Measurements from ENCODE around the gene DHFR.

Gene DHFR

GRCh38 chr5:80632700-80633099 is 22.1 kb downstream of the DHFR start:
- TF ChIP-seq CTCF (IDR thresholded peaks at IDR 0.05; ENCODE audit: borderline replicate concordance, insufficient read depth, low read depth, low read length): no peak

GRCh38 chr5:80631278-80632259 is 23.2 kb downstream of the DHFR start:
- TF ChIP-seq CTCF (IDR thresholded peaks at IDR 0.05; ENCODE audit: borderline replicate concordance, insufficient read depth, low read depth, low read length): no peak
- H3K4me3 ChIP-seq (ENCODE audit: low read depth, low read length): no peak overlapping the region

More at GRCh38 chr5:80632700-80633099, 22.1 kb downstream of the DHFR start:
- H3K4me3 ChIP-seq (ENCODE audit: low read depth, low read length): no peak overlapping the region

GRCh38 chr5:80629281-80629680 is 25.5 kb downstream of the DHFR start:
- TF ChIP-seq CTCF (IDR thresholded peaks at IDR 0.05; ENCODE audit: borderline replicate concordance, insufficient read depth, low read depth, low read length): no peak
- no peak overlapping the region for H3K4me3 ChIP-seq (ENCODE audit: low read depth, low read length)

- H3K4me3 ChIP-seq (ENCODE audit: low read depth, low read length): no peak overlapping the region
- no peak for TF ChIP-seq CTCF (IDR thresholded peaks at IDR 0.05; ENCODE audit: borderline replicate concordance, insufficient read depth, low read depth, low read length)
Observed at GRCh38 chr5:80625230-80625629, 29.6 kb downstream of the DHFR start.

GRCh38 chr5:80623999-80624398 is 30.8 kb downstream of the DHFR start:
- TF ChIP-seq CTCF (IDR thresholded peaks at IDR 0.05; ENCODE audit: borderline replicate concordance, insufficient read depth, low read depth, low read length): no peak
- no peak overlapping the region for H3K4me3 ChIP-seq (ENCODE audit: low read depth, low read length)

- TF ChIP-seq CTCF (IDR thresholded peaks at IDR 0.05; ENCODE audit: borderline replicate concordance, insufficient read depth, low read depth, low read length): no peak
- no peak overlapping the region for H3K4me3 ChIP-seq (ENCODE audit: low read depth, low read length)
Observed at GRCh38 chr5:80622756-80623155, 32.0 kb downstream of the DHFR start.

GRCh38 chr5:80620211-80620610 is 34.6 kb downstream of the DHFR start:
- no peak overlapping the region for H3K4me3 ChIP-seq (ENCODE audit: low read depth, low read length)
- no peak for TF ChIP-seq CTCF (IDR thresholded peaks at IDR 0.05; ENCODE audit: borderline replicate concordance, insufficient read depth, low read depth, low read length)

All from GM12875 (cell line).